ENCODE results near the gene CSRNP3.

DNA sequence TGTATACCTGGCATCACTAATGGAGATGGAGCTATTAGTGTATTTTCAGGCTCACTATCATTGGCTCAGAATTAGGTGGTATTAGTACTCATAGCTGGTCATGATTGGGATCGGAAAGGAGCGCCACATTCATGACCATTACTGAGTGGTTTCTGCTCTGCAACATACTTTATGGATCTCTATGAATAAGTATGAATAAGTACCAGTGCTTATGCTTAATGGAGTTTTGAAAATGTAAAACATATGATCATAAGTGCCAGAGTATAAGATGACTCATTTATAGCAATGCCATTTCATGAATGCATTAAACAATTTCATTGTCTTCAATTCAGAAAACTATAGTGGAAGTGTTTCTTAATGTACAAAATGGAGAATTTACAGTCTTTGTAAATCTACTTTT lies 167.9 kb downstream of the CSRNP3 start:
- TF ChIP-seq, protein P1, sequence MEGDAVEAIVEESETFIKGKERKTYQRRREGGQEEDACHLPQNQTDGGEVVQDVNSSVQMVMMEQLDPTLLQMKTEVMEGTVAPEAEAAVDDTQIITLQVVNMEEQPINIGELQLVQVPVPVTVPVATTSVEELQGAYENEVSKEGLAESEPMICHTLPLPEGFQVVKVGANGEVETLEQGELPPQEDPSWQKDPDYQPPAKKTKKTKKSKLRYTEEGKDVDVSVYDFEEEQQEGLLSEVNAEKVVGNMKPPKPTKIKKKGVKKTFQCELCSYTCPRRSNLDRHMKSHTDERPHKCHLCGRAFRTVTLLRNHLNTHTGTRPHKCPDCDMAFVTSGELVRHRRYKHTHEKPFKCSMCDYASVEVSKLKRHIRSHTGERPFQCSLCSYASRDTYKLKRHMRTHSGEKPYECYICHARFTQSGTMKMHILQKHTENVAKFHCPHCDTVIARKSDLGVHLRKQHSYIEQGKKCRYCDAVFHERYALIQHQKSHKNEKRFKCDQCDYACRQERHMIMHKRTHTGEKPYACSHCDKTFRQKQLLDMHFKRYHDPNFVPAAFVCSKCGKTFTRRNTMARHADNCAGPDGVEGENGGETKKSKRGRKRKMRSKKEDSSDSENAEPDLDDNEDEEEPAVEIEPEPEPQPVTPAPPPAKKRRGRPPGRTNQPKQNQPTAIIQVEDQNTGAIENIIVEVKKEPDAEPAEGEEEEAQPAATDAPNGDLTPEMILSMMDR (IDR thresholded peaks at IDR 0.05), result no peak
- TF ChIP-seq EP300 (IDR thresholded peaks at IDR 0.05) (no peak), POLR2A (IDR thresholded peaks at IDR 0.05) (no peak), POLR2AphosphoS5 (IDR thresholded peaks at IDR 0.05) (no peak)

All from sigmoid colon (tissue), 4 donors.